ENCODE data around the gene TRIP13.

- no peak for TF ChIP-seq CTCF (conservative IDR thresholded peaks at IDR 0.05)
- no peak for TF ChIP-seq ZFX (IDR thresholded peaks at IDR 0.05)
These were observed 54.3 kb downstream of the TRIP13 start for GRCh38 chr5:946720-947625.
